Neural cell (in vitro differentiated cells): ENCODE results near the gene WNT6. TPM values are rescaled to one million over a fixed set of nuclear protein-coding genes. Genes with fewer than 3 reads are reported as not detected.

Source experiments
- H2AFZ ChIP-seq: fragments of 200-600, 300-800 bp; sonication (generic), shearing (Covaris generic); 2 replicates; pipeline ENCODE4 v1.6.0; 2014; ENCODE audit warnings: low read depth, mild to moderate bottlenecking, antibody characterized with exemption, low read length, moderate library complexity
- H3F3A ChIP-seq: fragments of 200-600 bp; shearing (Covaris generic); 2 replicates; pipeline ENCODE4 v1.6.1; 2016; ENCODE audit warnings: mild to moderate bottlenecking, moderate library complexity, mixed read lengths, antibody characterized with exemption, low read length; ENCODE audit not compliant: insufficient read depth, poor library complexity, severe bottlenecking
- H3K27ac ChIP-seq: fragments of 200-600, 300-800 bp; sonication (generic), shearing (Covaris generic); 2 replicates; pipeline ENCODE4 v1.5.1; 2014; ENCODE audit warnings: mild to moderate bottlenecking, low read length, moderate library complexity
- H3K27me3 ChIP-seq: fragments of 300-800, 200-600 bp; sonication (generic), shearing (Covaris generic); 2 replicates; pipeline ENCODE4 v1.6.0; 2014; ENCODE audit warnings: mild to moderate bottlenecking, low read depth, low read length, moderate library complexity; ENCODE audit not compliant: insufficient read depth
- H3K36me3 ChIP-seq: fragments of 300-800, 200-600 bp; sonication (generic), shearing (Covaris generic); 2 replicates; pipeline ENCODE4 v1.5.1; 2014; ENCODE audit warnings: mild to moderate bottlenecking, antibody characterized with exemption, low read length, moderate library complexity; ENCODE audit not compliant: insufficient read depth
- H3K4me2 ChIP-seq: fragments of 300-800, 200-600 bp; sonication (generic), shearing (Covaris generic); 2 replicates; pipeline ENCODE4 v1.6.0; 2014; ENCODE audit warnings: mild to moderate bottlenecking, low read length
- H3K4me3 ChIP-seq: fragments of 300-800, 200-600 bp; sonication (generic), shearing (Covaris generic); 2 replicates; pipeline ENCODE4 v1.5.1; 2014; ENCODE audit warnings: mild to moderate bottlenecking, low read length, moderate library complexity
- H3K79me2 ChIP-seq: fragments of 200-600 bp; shearing (Covaris generic); replicated peaks from 2 replicates; pipeline ENCODE4 v1.6.0; 2014; ENCODE audit warnings: mild to moderate bottlenecking, low read length, moderate library complexity; ENCODE audit not compliant: insufficient read depth
- H3K9ac ChIP-seq: fragments of 300-800, 200-600 bp; sonication (generic), shearing (Covaris generic); 2 replicates; pipeline ENCODE4 v1.6.1; 2016; ENCODE audit warnings: mild to moderate bottlenecking, low read length, mixed read lengths
- H3K9me2 ChIP-seq: fragments of 200-600 bp; shearing (Covaris generic); 2 replicates; pipeline ENCODE4 v1.6.1; 2016; ENCODE audit warnings: mild to moderate bottlenecking, low read length, mixed read lengths; ENCODE audit not compliant: insufficient read depth
- H3K9me3 ChIP-seq: fragments of 200-600, 300-800 bp; sonication (generic), shearing (Covaris generic); 2 replicates; pipeline ENCODE4 v1.6.1; 2016; ENCODE audit warnings: mild to moderate bottlenecking, mixed run types, low read length, moderate library complexity, mixed read lengths
- H4K20me1 ChIP-seq: fragments of 200-600 bp; shearing (Covaris generic); 2 replicates; pipeline ENCODE4 v1.6.1; 2016; ENCODE audit warnings: mild to moderate bottlenecking, mixed run types; ENCODE audit not compliant: insufficient read depth
- CTCF ChIP-seq: fragments of 450-650 bp; IDR thresholded peaks from 2 replicates; pipeline ENCODE4 v1.5.1; 2014; ENCODE audit warnings: antibody characterized with exemption, mild to moderate bottlenecking, moderate library complexity; ENCODE audit not compliant: poor library complexity, severe bottlenecking
- EP300 ChIP-seq: fragments of 450-650 bp; conservative IDR thresholded peaks from 2 replicates; pipeline ENCODE4 v1.6.1; 2014; ENCODE audit warnings: antibody characterized with exemption, mild to moderate bottlenecking, moderate library complexity; ENCODE audit not compliant: poor library complexity, severe bottlenecking
- EZH2 ChIP-seq: fragments of 200-600, 300-800 bp; shearing (Covaris generic), sonication (generic); IDR thresholded peaks from 2 replicates; pipeline ENCODE4 v1.6.1; 2014; ENCODE audit warnings: antibody characterized with exemption, low read length, borderline replicate concordance, mild to moderate bottlenecking; ENCODE audit not compliant: insufficient read depth, poor library complexity, severe bottlenecking
- MXI1 ChIP-seq: fragments of 450-650 bp; conservative IDR thresholded peaks from 2 replicates; pipeline ENCODE4 v1.6.1; 2014; ENCODE audit warnings: antibody characterized with exemption, mild to moderate bottlenecking; ENCODE audit not compliant: poor library complexity, severe bottlenecking
- POLR2AphosphoS5 ChIP-seq: IDR thresholded peaks from 2 replicates; pipeline ENCODE4 v1.6.1; 2012
- RAD21 ChIP-seq: fragments of 450-650 bp; conservative IDR thresholded peaks from 2 replicates; pipeline ENCODE4 v1.6.1; 2014; ENCODE audit warnings: antibody characterized with exemption, mild to moderate bottlenecking, moderate library complexity
- SMC3 ChIP-seq: fragments of 450-650 bp; conservative IDR thresholded peaks from 2 replicates; pipeline ENCODE4 v1.6.1; 2014; ENCODE audit warnings: antibody characterized with exemption, mild to moderate bottlenecking, moderate library complexity; ENCODE audit not compliant: poor library complexity
- TAF1 ChIP-seq: IDR thresholded peaks from 2 replicates; pipeline ENCODE4 v1.6.1; 2012; ENCODE audit warnings: low read depth
- polyA plus RNA-seq: library from polyadenylated mRNA; depleted of rRNA; stranded (reverse); fragments of >200 nt; gene quantifications from 2 replicates; pipeline ENCODE4 v1.2.3, GENCODE V29; 2014
- TF ChIP-seq, protein P1 (sequence below): IDR thresholded peaks from 2 replicates; pipeline ENCODE4 v1.6.1; 2012; ENCODE audit warnings: borderline replicate concordance

WNT6 gene
- polyA plus RNA-seq, 1 donor from 2014 or later: not detected

GRCh38 chr2:218861645-218862318 lies 2.2 kb downstream of the WNT6 start:
- H3K36me3 ChIP-seq: no peaks in the 10 kb centered on the region
- no peak overlapping the region for H3K4me3 ChIP-seq
- H3K4me2 ChIP-seq: no peak overlapping the region
- no peak for TF ChIP-seq TAF1
- TF ChIP-seq, protein P1, sequence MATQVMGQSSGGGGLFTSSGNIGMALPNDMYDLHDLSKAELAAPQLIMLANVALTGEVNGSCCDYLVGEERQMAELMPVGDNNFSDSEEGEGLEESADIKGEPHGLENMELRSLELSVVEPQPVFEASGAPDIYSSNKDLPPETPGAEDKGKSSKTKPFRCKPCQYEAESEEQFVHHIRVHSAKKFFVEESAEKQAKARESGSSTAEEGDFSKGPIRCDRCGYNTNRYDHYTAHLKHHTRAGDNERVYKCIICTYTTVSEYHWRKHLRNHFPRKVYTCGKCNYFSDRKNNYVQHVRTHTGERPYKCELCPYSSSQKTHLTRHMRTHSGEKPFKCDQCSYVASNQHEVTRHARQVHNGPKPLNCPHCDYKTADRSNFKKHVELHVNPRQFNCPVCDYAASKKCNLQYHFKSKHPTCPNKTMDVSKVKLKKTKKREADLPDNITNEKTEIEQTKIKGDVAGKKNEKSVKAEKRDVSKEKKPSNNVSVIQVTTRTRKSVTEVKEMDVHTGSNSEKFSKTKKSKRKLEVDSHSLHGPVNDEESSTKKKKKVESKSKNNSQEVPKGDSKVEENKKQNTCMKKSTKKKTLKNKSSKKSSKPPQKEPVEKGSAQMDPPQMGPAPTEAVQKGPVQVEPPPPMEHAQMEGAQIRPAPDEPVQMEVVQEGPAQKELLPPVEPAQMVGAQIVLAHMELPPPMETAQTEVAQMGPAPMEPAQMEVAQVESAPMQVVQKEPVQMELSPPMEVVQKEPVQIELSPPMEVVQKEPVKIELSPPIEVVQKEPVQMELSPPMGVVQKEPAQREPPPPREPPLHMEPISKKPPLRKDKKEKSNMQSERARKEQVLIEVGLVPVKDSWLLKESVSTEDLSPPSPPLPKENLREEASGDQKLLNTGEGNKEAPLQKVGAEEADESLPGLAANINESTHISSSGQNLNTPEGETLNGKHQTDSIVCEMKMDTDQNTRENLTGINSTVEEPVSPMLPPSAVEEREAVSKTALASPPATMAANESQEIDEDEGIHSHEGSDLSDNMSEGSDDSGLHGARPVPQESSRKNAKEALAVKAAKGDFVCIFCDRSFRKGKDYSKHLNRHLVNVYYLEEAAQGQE: no peak
- no peak for TF ChIP-seq CTCF
- no peak for TF ChIP-seq EZH2
- TF ChIP-seq SMC3: no peak
- no peak for TF ChIP-seq POLR2AphosphoS5
- no peak for TF ChIP-seq EP300
- no peak for TF ChIP-seq RAD21
- no peak for TF ChIP-seq MXI1
- H3F3A ChIP-seq: no peaks in the 10 kb centered on the region
- no peak overlapping the region for H2AFZ ChIP-seq
- no peaks in the 10 kb centered on the region for H3K9me2 ChIP-seq
- H4K20me1 ChIP-seq: no peaks in the 10 kb centered on the region
- H3K27me3 ChIP-seq: peaks cover 76% of the 10 kb centered on the region
- H3K79me2 ChIP-seq: no peaks in the 10 kb centered on the region
- H3K9me3 ChIP-seq: no peaks in the 10 kb centered on the region
- H3K9ac ChIP-seq: no peak overlapping the region
- H3K27ac ChIP-seq: no peak overlapping the region

GRCh38 chr2:218863021-218863520 lies 3.5 kb downstream of the WNT6 start:
- no peak overlapping the region for H3K4me3 ChIP-seq
- H4K20me1 ChIP-seq: no peaks in the 10 kb centered on the region
- no peak overlapping the region for H2AFZ ChIP-seq
- no peaks in the 10 kb centered on the region for H3K36me3 ChIP-seq
- H3K79me2 ChIP-seq: no peaks in the 10 kb centered on the region
- H3K9ac ChIP-seq: no peak overlapping the region
- H3K9me3 ChIP-seq: no peaks in the 10 kb centered on the region
- no peaks in the 10 kb centered on the region for H3K9me2 ChIP-seq
- H3K4me2 ChIP-seq: no peak overlapping the region
- TF ChIP-seq MXI1: no peak
- TF ChIP-seq EZH2: no peak
- no peak for TF ChIP-seq EP300
- no peak for TF ChIP-seq POLR2AphosphoS5
- TF ChIP-seq, protein P1: no peak
- no peak for TF ChIP-seq RAD21
- TF ChIP-seq CTCF: no peak
- no peak for TF ChIP-seq SMC3
- peaks cover 76% of the 10 kb centered on the region for H3K27me3 ChIP-seq
- H3F3A ChIP-seq: no peaks in the 10 kb centered on the region
- no peak overlapping the region for H3K27ac ChIP-seq
